NCI-H748 (cell line): Measurements from ENCODE around the gene EPB41L5.
A peak's percentile ranks its signal among the peaks of the same experiment; 100 is the strongest.
"Not testable (repeated sequence)": the region's sequence is repeated elsewhere in the genome, so short reads cannot be mapped to it uniquely, and the experiment has no call there.

Experiments
- DNase-seq: peaks from one replicate; lab custom pipeline; 2025; ENCODE audit not compliant: unreplicated experiment; lab: John Stamatoyannopoulos, UW

The EPB41L5 gene

GRCh38 chr2:120192280-120192679 lies 179.4 kb downstream of the EPB41L5 start:
- no peak for DNase-seq

- no peak for DNase-seq
Observed at GRCh38 chr2:120195553-120195952, 182.7 kb downstream of the EPB41L5 start.

- not testable (repeated sequence) for DNase-seq
Observed at GRCh38 chr2:120199817-120200459, 187.1 kb downstream of the EPB41L5 start.

- no peak for DNase-seq
Observed at GRCh38 chr2:120203251-120204021, 190.6 kb downstream of the EPB41L5 start.

- no peak for DNase-seq
Observed at GRCh38 chr2:120204022-120204405, 191.1 kb downstream of the EPB41L5 start.

GRCh38 chr2:120204417-120204816 lies 191.5 kb downstream of the EPB41L5 start:
- no peak for DNase-seq

GRCh38 chr2:120204945-120205670 lies 192.2 kb downstream of the EPB41L5 start:
- no peak for DNase-seq

- DNase-seq: peak; percentile 35
Observed at GRCh38 chr2:120206022-120206581, 193.2 kb downstream of the EPB41L5 start.

GRCh38 chr2:120208381-120209353 lies 195.8 kb downstream of the EPB41L5 start:
- DNase-seq: no peak

- no peak for DNase-seq
Observed at GRCh38 chr2:120209427-120210269, 196.8 kb downstream of the EPB41L5 start.

GRCh38 chr2:120210270-120210693 lies 197.4 kb downstream of the EPB41L5 start:
- DNase-seq: no peak

GRCh38 chr2:120218181-120218580 lies 205.3 kb downstream of the EPB41L5 start:
- DNase-seq: no peak

GRCh38 chr2:120219291-120219690 lies 206.4 kb downstream of the EPB41L5 start:
- no peak for DNase-seq

GRCh38 chr2:120219766-120220165 lies 206.9 kb downstream of the EPB41L5 start:
- no peak for DNase-seq

GRCh38 chr2:120220756-120221155 lies 207.9 kb downstream of the EPB41L5 start:
- no peak for DNase-seq

GRCh38 chr2:120221616-120222015 lies 208.7 kb downstream of the EPB41L5 start:
- no peak for DNase-seq

GRCh38 chr2:120222186-120223033 lies 209.5 kb downstream of the EPB41L5 start:
- no peak for DNase-seq

- peak; percentile 85 for DNase-seq
Observed at GRCh38 chr2:120223034-120223912, 210.4 kb downstream of the EPB41L5 start, which contains the start of gene TMEM185B. Gene TMEM185B (minus strand): TSS chr2:120223400. CDS start chr2:120222976, 424 bp downstream.
